Dedifferentiated amniotic fluid mesenchymal stem cell (primary cell): ENCODE measurements around the gene AGBL1.

Experiments used
- DNase-seq: peaks from one replicate; pipeline ENCODE4 v3.0.0-alpha.2; 2016; ENCODE audit errors: extremely low spot score

The AGBL1 gene

GRCh38 chr15:86163816-86164215, 84.1 kb downstream of the AGBL1 start:
- no peak for DNase-seq

- no peak for DNase-seq
These were observed 84.7 kb downstream of the AGBL1 start for GRCh38 chr15:86164232-86164898.

- no peak for DNase-seq
These were observed 85.9 kb downstream of the AGBL1 start for GRCh38 chr15:86165265-86166211.

GRCh38 chr15:86167841-86168240, 88.2 kb downstream of the AGBL1 start:
- DNase-seq: no peak

GRCh38 chr15:86178845-86179244, 99.2 kb downstream of the AGBL1 start:
- DNase-seq: no peak

- DNase-seq: no peak
These were observed 104.2 kb downstream of the AGBL1 start for GRCh38 chr15:86183596-86184491.

GRCh38 chr15:86193716-86194380, 114.2 kb downstream of the AGBL1 start:
- DNase-seq: no peak

GRCh38 chr15:86197770-86198169, 118.1 kb downstream of the AGBL1 start:
- DNase-seq: no peak

- DNase-seq: no peak
These were observed 119.9 kb downstream of the AGBL1 start for GRCh38 chr15:86199467-86200145.

GRCh38 chr15:86201313-86202008, 121.8 kb downstream of the AGBL1 start:
- DNase-seq: no peak

- no peak for DNase-seq
These were observed 123.8 kb downstream of the AGBL1 start for GRCh38 chr15:86203462-86203861.

GRCh38 chr15:86205096-86205495, 125.4 kb downstream of the AGBL1 start:
- no peak for DNase-seq

- DNase-seq: no peak
These were observed 133.7 kb downstream of the AGBL1 start for GRCh38 chr15:86213420-86213819.

- no peak for DNase-seq
These were observed 134.2 kb downstream of the AGBL1 start for GRCh38 chr15:86213888-86214287.

- DNase-seq: no peak
These were observed 141.4 kb downstream of the AGBL1 start for GRCh38 chr15:86221119-86221518.

- no peak for DNase-seq
These were observed 149.6 kb downstream of the AGBL1 start for GRCh38 chr15:86229306-86229705.

GRCh38 chr15:86229936-86230335, 150.3 kb downstream of the AGBL1 start:
- no peak for DNase-seq

GRCh38 chr15:86231864-86232721, 152.4 kb downstream of the AGBL1 start:
- DNase-seq: no peak

- no peak for DNase-seq
These were observed 156.0 kb downstream of the AGBL1 start for GRCh38 chr15:86235667-86236066.
